ENCODE measurements around the gene CD320.
"Not testable (repeated sequence)": the region's sequence is repeated elsewhere in the genome, so short reads cannot be mapped to it uniquely, and the experiment has no call there.

CD320 gene

GRCh38 chr19:8269724-8270123, 38.4 kb downstream of the CD320 start:
- TF ChIP-seq ZFX (IDR thresholded peaks at IDR 0.05) (no peak), CTCF (conservative IDR thresholded peaks at IDR 0.05) (no peak)
- no peak overlapping the region for H3K27ac ChIP-seq

DNA sequence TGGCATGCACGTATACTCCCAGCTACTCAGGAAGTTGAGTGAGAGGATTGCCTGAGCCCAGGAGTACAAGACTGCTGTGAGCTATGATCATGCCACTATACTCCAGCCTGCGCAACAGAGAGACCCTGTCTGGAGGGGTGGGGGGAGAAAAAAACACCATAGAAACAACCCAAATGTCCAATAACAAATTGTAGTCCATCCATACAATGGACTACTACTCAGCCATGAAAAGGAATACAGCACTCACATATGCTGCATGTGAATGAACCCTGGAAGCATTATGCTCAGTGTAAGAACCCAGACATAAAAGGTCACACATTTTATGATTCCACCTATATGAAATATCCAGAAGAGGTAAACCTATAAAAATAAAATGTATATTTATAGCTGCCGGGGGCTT, 42.3 kb downstream of the CD320 start:
- no peak for TF ChIP-seq ZFX (IDR thresholded peaks at IDR 0.05)
- TF ChIP-seq CTCF (conservative IDR thresholded peaks at IDR 0.05), result no peak
- no peak overlapping the region for H3K27ac ChIP-seq

GRCh38 chr19:8264248-8264647, 43.9 kb downstream of the CD320 start:
- H3K27ac ChIP-seq, result not testable (repeated sequence)

DNA sequence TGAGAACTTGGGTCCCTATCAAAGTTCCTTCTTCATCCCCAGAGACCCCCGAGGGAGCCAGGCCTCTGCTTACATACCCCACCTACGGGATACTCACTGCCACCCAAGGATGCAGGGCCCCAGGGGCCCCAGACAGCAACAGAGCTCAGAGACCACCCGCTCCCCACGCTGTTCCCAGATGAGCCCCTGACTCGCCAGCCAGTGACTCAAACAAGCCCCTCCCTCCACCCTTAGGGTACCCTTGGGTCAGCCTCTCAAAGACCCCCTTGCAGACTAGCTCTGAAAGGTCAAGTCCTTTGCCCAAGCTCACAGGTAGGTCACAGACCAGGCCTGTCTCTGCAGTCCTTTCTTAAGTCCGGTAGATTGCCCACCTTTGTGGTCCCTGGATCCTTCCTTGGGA, 45.7 kb downstream of the CD320 start:
- TF ChIP-seq ZFX (IDR thresholded peaks at IDR 0.05) (no peak), CTCF (conservative IDR thresholded peaks at IDR 0.05) (no peak)
- H3K27ac ChIP-seq, result no peak overlapping the region

- TF ChIP-seq ZFX (IDR thresholded peaks at IDR 0.05) (no peak), CTCF (conservative IDR thresholded peaks at IDR 0.05) (no peak)
Observed at GRCh38 chr19:8261881-8262280, 46.3 kb downstream of the CD320 start.

DNA sequence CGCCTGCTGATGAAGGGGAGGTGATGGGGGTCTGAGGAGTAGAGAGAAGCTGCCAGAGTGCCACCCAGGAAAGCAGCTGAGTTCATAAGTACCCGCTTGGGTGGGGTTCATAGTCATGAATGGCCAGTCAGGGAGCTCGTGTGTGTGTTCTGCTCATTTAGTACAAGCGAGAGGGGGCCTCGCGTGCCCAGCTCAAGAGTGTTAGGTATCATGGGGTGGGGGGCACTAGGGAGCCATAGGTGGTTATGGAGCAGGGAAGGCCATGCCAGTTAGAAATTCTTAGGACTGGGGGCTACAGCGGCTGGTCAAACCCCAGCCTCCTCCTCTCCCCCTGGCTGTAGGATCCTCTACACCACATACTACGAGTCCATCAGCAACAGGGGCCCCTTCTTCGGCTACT, 46.8 kb downstream of the CD320 start:
- TF ChIP-seq ZFX (IDR thresholded peaks at IDR 0.05) (no peak), CTCF (conservative IDR thresholded peaks at IDR 0.05) (no peak)

More at GRCh38 chr19:8261881-8262280, 46.3 kb downstream of the CD320 start:
- no peak overlapping the region for H3K27ac ChIP-seq

GRCh38 chr19:8259922-8260247, 48.3 kb downstream of the CD320 start:
- TF ChIP-seq CTCF (conservative IDR thresholded peaks at IDR 0.05), result no peak
- no peak for TF ChIP-seq ZFX (IDR thresholded peaks at IDR 0.05)
- H3K27ac ChIP-seq, result no peak overlapping the region

More for the DNA sequence above, 46.8 kb downstream of the CD320 start:
- no peak overlapping the region for H3K27ac ChIP-seq

DNA sequence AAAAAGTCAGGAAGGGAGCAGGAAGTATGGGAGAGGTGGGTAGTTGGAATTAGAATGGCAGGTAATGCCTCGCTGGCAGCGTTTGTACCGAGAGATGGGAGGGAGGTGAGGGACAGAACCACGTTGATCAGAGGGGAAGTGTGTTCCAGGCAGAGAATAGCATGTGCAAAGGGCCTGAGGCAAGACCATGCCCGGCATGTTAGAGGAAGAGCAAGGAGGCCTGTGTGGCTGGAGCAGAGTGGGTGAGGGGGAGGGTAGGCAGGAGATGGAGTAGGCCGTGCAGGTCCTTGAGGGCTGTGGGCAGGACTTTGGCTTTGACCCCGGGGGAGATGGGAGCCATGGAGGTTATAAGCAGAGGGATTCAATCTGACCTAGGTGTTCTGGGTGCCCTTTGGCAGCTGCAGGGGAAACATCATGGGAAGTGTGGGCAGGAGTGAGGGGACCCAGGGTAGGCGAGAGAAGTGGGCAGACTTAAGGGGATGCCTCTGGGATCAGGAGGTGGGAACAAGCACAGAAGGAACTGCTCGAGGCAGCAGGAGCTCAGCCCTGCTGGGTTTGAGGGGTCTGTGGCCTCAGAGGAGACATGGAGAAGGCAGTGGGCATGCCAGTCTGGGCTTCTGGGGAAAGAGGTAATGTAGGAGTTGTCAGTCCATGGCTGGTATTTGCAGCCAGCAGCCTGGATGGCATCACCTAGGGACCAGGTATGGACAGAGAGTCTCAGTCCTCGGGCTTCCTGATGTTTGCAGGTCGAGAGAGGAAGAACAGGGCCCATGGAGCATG, 48.8 kb downstream of the CD320 start:
- TF ChIP-seq CTCF (conservative IDR thresholded peaks at IDR 0.05), result no peak
- no peak for TF ChIP-seq ZFX (IDR thresholded peaks at IDR 0.05)
- H3K27ac ChIP-seq, result no peak overlapping the region
